IPS-20b (cell line): ENCODE data around the gene NAT9.

Source experiments
- H3K27ac ChIP-seq: one replicate; pipeline ENCODE4 v1.5.1; 2013; ENCODE audit warnings: low read length
- H3K27me3 ChIP-seq: 2 replicates; pipeline ENCODE4 v1.6.1; 2013; ENCODE audit warnings: mild to moderate bottlenecking, low read length, inconsistent platforms; ENCODE audit not compliant: insufficient read depth
- H3K36me3 ChIP-seq: 2 replicates; pipeline ENCODE4 v1.6.1; 2013; ENCODE audit warnings: low read depth, mild to moderate bottlenecking, inconsistent platforms, low read length, moderate library complexity; ENCODE audit not compliant: insufficient read depth
- H3K4me1 ChIP-seq: 2 replicates; pipeline ENCODE4 v1.6.1; 2013; ENCODE audit warnings: mild to moderate bottlenecking, control low read depth, inconsistent platforms, low read length, moderate library complexity; ENCODE audit not compliant: insufficient read depth
- H3K4me3 ChIP-seq: 2 replicates; pipeline ENCODE4 v1.5.1; 2013; ENCODE audit warnings: mild to moderate bottlenecking, low read length, inconsistent platforms
- H3K9ac ChIP-seq: 2 replicates; pipeline ENCODE4 v1.6.1; 2013; ENCODE audit warnings: low read depth, mild to moderate bottlenecking, inconsistent platforms, low read length, moderate library complexity
- H3K9me3 ChIP-seq: 2 replicates; pipeline ENCODE4 v1.6.1; 2013; ENCODE audit warnings: mild to moderate bottlenecking, low read depth, low read length, inconsistent platforms; ENCODE audit not compliant: insufficient read depth

NAT9 gene

GRCh38 chr17:74730491-74731346 lies 45.4 kb downstream of the NAT9 start:
- Histone ChIP-seq H3K27ac (no peak overlapping the region), H3K27me3 (peaks cover 19% of the 10 kb centered on the region), H3K4me3 (no peak overlapping the region), H3K4me1 (no peaks in the 10 kb centered on the region), H3K9ac (no peak overlapping the region), H3K36me3 (no peaks in the 10 kb centered on the region), H3K9me3 (peaks cover 7% of the 10 kb centered on the region; the same call in 1 of the 2 replicates)

- H3K4me3 ChIP-seq = no peak overlapping the region
These were observed 46.3 kb downstream of the NAT9 start for GRCh38 chr17:74729866-74730265.

DNA sequence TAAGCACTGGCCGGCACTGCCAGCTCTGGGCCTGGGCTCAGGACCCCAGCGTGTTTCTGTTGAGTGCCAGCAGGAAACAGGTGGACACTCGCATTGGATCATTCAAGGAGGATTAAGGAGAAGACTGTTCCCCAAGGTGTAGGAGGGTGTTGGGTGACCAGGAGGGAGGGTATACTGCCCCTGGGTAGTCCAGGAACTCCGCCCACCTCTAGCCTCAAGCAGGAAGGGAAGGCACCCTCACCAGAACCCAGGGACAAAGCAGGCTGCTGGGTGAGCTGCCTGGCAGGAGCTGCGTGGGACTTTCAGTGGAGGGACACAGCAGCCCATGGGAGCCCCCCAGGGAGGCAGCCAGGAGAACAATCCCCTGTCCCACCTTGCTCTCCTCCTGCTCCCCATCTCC lies 46.8 kb downstream of the NAT9 start:
- peaks cover 7% of the 10 kb centered on the region for H3K27me3 ChIP-seq
- no peaks in the 10 kb centered on the region for H3K4me1 ChIP-seq
- no peak overlapping the region for H3K4me3 ChIP-seq
- H3K9ac ChIP-seq = no peak overlapping the region
- H3K27ac ChIP-seq = no peak overlapping the region
- H3K9me3 ChIP-seq = peaks cover 7% of the 10 kb centered on the region; the same call in 1 of the 2 replicates
- no peaks in the 10 kb centered on the region for H3K36me3 ChIP-seq

More at GRCh38 chr17:74729866-74730265, 46.3 kb downstream of the NAT9 start:
- no peaks in the 10 kb centered on the region for H3K36me3 ChIP-seq
- H3K4me1 ChIP-seq = no peaks in the 10 kb centered on the region
- peaks cover 7% of the 10 kb centered on the region; the same call in 1 of the 2 replicates for H3K9me3 ChIP-seq
- no peak overlapping the region for H3K9ac ChIP-seq
- H3K27ac ChIP-seq = no peak overlapping the region
- peaks cover 11% of the 10 kb centered on the region for H3K27me3 ChIP-seq

GRCh38 chr17:74728702-74729075 lies 47.5 kb downstream of the NAT9 start:
- Histone ChIP-seq H3K27me3 (peaks cover under 1% of the 10 kb centered on the region), H3K27ac (no peak overlapping the region), H3K9ac (no peak overlapping the region), H3K4me3 (no peak overlapping the region), H3K36me3 (no peaks in the 10 kb centered on the region), H3K4me1 (no peaks in the 10 kb centered on the region), H3K9me3 (peaks cover 7% of the 10 kb centered on the region; the same call in 1 of the 2 replicates)

- Histone ChIP-seq H3K4me1 (no peaks in the 10 kb centered on the region), H3K4me3 (no peak overlapping the region), H3K27me3 (no peaks in the 10 kb centered on the region; the same call in 1 of the 2 replicates), H3K36me3 (no peaks in the 10 kb centered on the region), H3K9me3 (peaks cover 7% of the 10 kb centered on the region; the same call in 1 of the 2 replicates), H3K27ac (no peak overlapping the region), H3K9ac (no peak overlapping the region)
These were observed 48.0 kb downstream of the NAT9 start for GRCh38 chr17:74728033-74728701.

DNA sequence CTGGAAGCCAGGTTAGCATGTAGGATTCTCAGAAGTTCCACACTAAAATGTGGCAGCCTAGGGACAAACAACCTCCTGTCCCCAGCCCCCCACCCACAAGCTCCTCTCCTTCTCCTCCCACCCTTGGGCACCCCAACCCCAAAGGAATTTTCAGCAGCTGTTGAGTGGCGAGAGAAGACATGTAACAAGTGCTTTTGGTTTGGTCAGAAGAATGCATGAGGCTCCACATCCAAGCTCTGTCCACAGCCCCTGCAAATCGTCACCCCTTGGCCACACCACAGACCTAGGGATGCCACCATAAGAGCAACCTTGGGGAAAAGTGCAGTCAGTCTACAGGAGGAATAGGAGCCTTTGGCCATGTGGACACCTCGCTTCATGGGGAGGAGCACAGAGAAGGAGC lies 51.0 kb downstream of the NAT9 start:
- no peaks in the 10 kb centered on the region for H3K36me3 ChIP-seq
- H3K9me3 ChIP-seq = peaks cover 7% of the 10 kb centered on the region; the same call in 1 of the 2 replicates
- H3K4me3 ChIP-seq = no peak overlapping the region
- no peak overlapping the region for H3K27ac ChIP-seq
- no peak overlapping the region for H3K9ac ChIP-seq
- 0 out of 2 replicates have a peak, but pooled peaks cover 4% of the 10 kb centered on the region for H3K27me3 ChIP-seq
- H3K4me1 ChIP-seq = no peaks in the 10 kb centered on the region

GRCh38 chr17:74723891-74724290 lies 52.3 kb downstream of the NAT9 start:
- Histone ChIP-seq H3K27me3 (peaks cover 7% of the 10 kb centered on the region; the same call in 1 of the 2 replicates), H3K4me1 (no peaks in the 10 kb centered on the region), H3K9ac (no peak overlapping the region), H3K27ac (no peak overlapping the region), H3K36me3 (no peaks in the 10 kb centered on the region), H3K4me3 (no peak overlapping the region), H3K9me3 (peaks cover 7% of the 10 kb centered on the region; the same call in 1 of the 2 replicates)

DNA sequence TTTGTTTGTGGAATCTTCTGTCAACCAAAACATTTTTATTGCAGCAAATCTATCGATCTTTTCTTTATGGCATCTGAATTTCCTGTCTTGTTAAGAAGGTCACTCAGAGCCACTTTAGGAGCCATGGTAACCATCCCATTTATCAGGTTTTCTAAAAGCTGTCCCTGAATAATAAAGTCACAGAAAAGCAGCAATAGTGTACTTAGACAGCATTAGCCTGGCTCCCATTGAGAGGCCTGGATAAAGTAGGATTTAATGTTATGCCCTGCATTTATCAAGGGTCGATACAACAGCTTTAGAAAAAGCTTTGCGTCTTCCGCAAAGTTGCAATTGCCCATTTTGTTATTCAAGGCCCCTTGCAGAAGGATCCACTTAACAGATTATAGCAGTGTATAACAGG lies 53.4 kb downstream of the NAT9 start:
- Histone ChIP-seq H3K4me1 (no peaks in the 10 kb centered on the region), H3K27ac (no peak overlapping the region), H3K9me3 (no peaks in the 10 kb centered on the region), H3K27me3 (peaks cover 7% of the 10 kb centered on the region; the same call in 1 of the 2 replicates), H3K4me3 (no peak overlapping the region), H3K36me3 (no peaks in the 10 kb centered on the region), H3K9ac (no peak overlapping the region)
